ENCODE results near the gene WNT11.

The WNT11 gene

GRCh38 chr11:76163289-76163880 lies 42.9 kb downstream of the WNT11 start:
- Mint-ChIP-seq H3K36me3 (ENCODE audit: low read depth) (no peaks in the 10 kb centered on the region), H3K4me1 (peaks cover 32% of the 10 kb centered on the region), H3K27ac (peak overlapping the region in 2 of 3 experiments; percentile 38 to 55), H3K27me3 (ENCODE audit: low read depth) (peaks cover 45% of the 10 kb centered on the region), H3K4me3 (peak overlapping the region in 1 of 3 experiments; percentile 50), H3K9me3 (no peaks in the 10 kb centered on the region)
- no peak for TF ChIP-seq CTCF (IDR thresholded peaks at IDR 0.05; ENCODE audit: unreplicated experiment in 3 of 3)

GRCh38 chr11:76162336-76163288 lies 43.7 kb downstream of the WNT11 start:
- no peak for TF ChIP-seq CTCF (IDR thresholded peaks at IDR 0.05; ENCODE audit: unreplicated experiment in 3 of 3)
- no peaks in the 10 kb centered on the region for H3K36me3 Mint-ChIP-seq (ENCODE audit: low read depth)
- peaks cover 35% of the 10 kb centered on the region for H3K4me1 Mint-ChIP-seq
- peak overlapping the region in 2 of 3 experiments; percentile 41 to 50 for H3K4me3 Mint-ChIP-seq
- peaks cover 48% of the 10 kb centered on the region for H3K27me3 Mint-ChIP-seq (ENCODE audit: low read depth)
- H3K9me3 Mint-ChIP-seq, result no peaks in the 10 kb centered on the region
- peak overlapping the region in 2 of 3 experiments; percentile 55 to 75 for H3K27ac Mint-ChIP-seq

- Mint-ChIP-seq H3K27ac (peak overlapping the region in 1 of 3 experiments; percentile 75), H3K9me3 (no peaks in the 10 kb centered on the region), H3K4me1 (peaks cover 47% of the 10 kb centered on the region), H3K4me3 (peak overlapping the region; percentile 15 to 41 (median 34)), H3K36me3 (ENCODE audit: low read depth) (no peaks in the 10 kb centered on the region), H3K27me3 (ENCODE audit: low read depth) (peaks cover 43% of the 10 kb centered on the region)
- no peak for TF ChIP-seq CTCF (IDR thresholded peaks at IDR 0.05; ENCODE audit: unreplicated experiment in 3 of 3)
Observed at GRCh38 chr11:76161261-76161961, 44.9 kb downstream of the WNT11 start.

- no peak overlapping the region for H3K4me3 Mint-ChIP-seq
- H3K36me3 Mint-ChIP-seq (ENCODE audit: low read depth), result no peaks in the 10 kb centered on the region
- H3K4me1 Mint-ChIP-seq, result peaks cover 52% of the 10 kb centered on the region
- peaks cover 48% of the 10 kb centered on the region for H3K27me3 Mint-ChIP-seq (ENCODE audit: low read depth)
- no peak for TF ChIP-seq CTCF (IDR thresholded peaks at IDR 0.05; ENCODE audit: unreplicated experiment in 3 of 3)
- no peaks in the 10 kb centered on the region for H3K9me3 Mint-ChIP-seq
- no peak overlapping the region for H3K27ac Mint-ChIP-seq
Observed at GRCh38 chr11:76160856-76161255, 45.4 kb downstream of the WNT11 start.

- Mint-ChIP-seq H3K36me3 (ENCODE audit: low read depth) (no peaks in the 10 kb centered on the region), H3K27me3 (ENCODE audit: low read depth) (peaks cover 47% of the 10 kb centered on the region), H3K27ac (peak overlapping the region in 2 of 3 experiments; percentile 44 to 62), H3K9me3 (no peaks in the 10 kb centered on the region), H3K4me1 (peaks cover 59% of the 10 kb centered on the region), H3K4me3 (no peak overlapping the region)
- no peak for TF ChIP-seq CTCF (IDR thresholded peaks at IDR 0.05; ENCODE audit: unreplicated experiment in 3 of 3)
Observed at GRCh38 chr11:76159983-76160661, 46.2 kb downstream of the WNT11 start.

All from nephron (organoid).